B cell (primary cell): ENCODE results near the gene HAGH. TPM values are rescaled to one million over a fixed set of nuclear protein-coding genes. Genes with fewer than 3 reads are reported as not detected.
"Not testable (repeated sequence)": the region's sequence is repeated elsewhere in the genome, so short reads cannot be mapped to it uniquely, and the experiment has no call there.

Experiments used
- ATAC-seq: fragments of 200-7000 bp; cut with Tn5 transposase; one replicate; pipeline ENCODE4 v1.10.0; 2021; ENCODE audit warnings: low read depth, mild to moderate bottlenecking, moderate number of reproducible peaks, moderate library complexity
- CTCF ChIA-PET: fragments of 350-600 bp; sonication (Branson Sonifier 250); formaldehyde crosslinking; loops from one replicate; lab custom pipeline; 2021; ENCODE audit warnings: antibody characterized with exemption, inconsistent platforms; lab: Charles Lee
- POLR2A ChIA-PET: fragments of 350-600 bp; sonication (Branson Sonifier 250); formaldehyde crosslinking; loops from one replicate; lab custom pipeline; 2021; ENCODE audit warnings: antibody characterized with exemption; lab: Charles Lee
- DNase-seq: peaks from one replicate; pipeline ENCODE4 v3.0.0; 2013
- H2AFZ ChIP-seq: 2 replicates; pipeline ENCODE4 v1.6.1; 2012; ENCODE audit warnings: mild to moderate bottlenecking, low read depth, low read length; ENCODE audit not compliant: insufficient read depth, poor library complexity, severe bottlenecking
- H3K27ac ChIP-seq, 2 donors: 1 replicate in 1 of 2; 2 replicates in 1 of 2; pipeline ENCODE4 v1.5.1; 2012 to 2013; ENCODE audit warnings: low read length in 2 of 2, mild to moderate bottlenecking in 2 of 2, moderate library complexity in 1 of 2
- H3K27me3 ChIP-seq, 4 experiments: fragments of 200-600 bp in 1 of 4; sonication (generic) in 1 of 4; replicated peaks in 1 of 4; 1 replicate in 2 of 4; 2 replicates in 2 of 4; pipeline versions ENCODE4 v1.6.1 to v1.7.0; 2013 to 2016; ENCODE audit warnings: low read length in 3 of 4, mild to moderate bottlenecking in 2 of 4, mixed read lengths in 1 of 4, moderate library complexity in 1 of 4; ENCODE audit not compliant: insufficient read depth in 4 of 4, control insufficient read depth in 3 of 4; ENCODE audit errors: control extremely low read depth in 1 of 4
- H3K36me3 ChIP-seq, 2 experiments: replicated peaks in 1 of 2; 1 replicate in 1 of 2; 2 replicates in 1 of 2; pipeline versions ENCODE4 v1.6.1 to v1.7.1; 2013; ENCODE audit warnings: low read length in 1 of 2; ENCODE audit not compliant: insufficient read depth in 2 of 2, control insufficient read depth in 1 of 2; ENCODE audit errors: control extremely low read depth in 1 of 2, extremely low read depth in 1 of 2
- H3K4me1 ChIP-seq, 2 donors: fragments of 200-600 bp in 1 of 2; sonication (generic) in 1 of 2; 1 replicate in 1 of 2; 2 replicates in 1 of 2; pipeline versions ENCODE4 v1.5.1 to v1.6.1; 2013 to 2017; ENCODE audit warnings: low read length in 2 of 2; ENCODE audit not compliant: control insufficient read depth in 2 of 2, insufficient read depth in 2 of 2
- H3K4me2 ChIP-seq: replicated peaks from 2 replicates; pipeline ENCODE3; 2012; ENCODE audit warnings: mild to moderate bottlenecking, low read depth, low read length; ENCODE audit not compliant: poor library complexity, severe bottlenecking
- H3K4me3 ChIP-seq, 5 experiments: fragments of 200-600 bp in 1 of 5; sonication (generic) in 1 of 5; 1 replicate in 3 of 5; 2 replicates in 2 of 5; pipeline versions ENCODE4 v1.5.1 to v1.7.0; 2011 to 2016; ENCODE audit warnings: low read length in 4 of 5, mild to moderate bottlenecking in 4 of 5, low read depth in 2 of 5, control low read depth in 1 of 5, moderate library complexity in 1 of 5; ENCODE audit not compliant: insufficient read depth in 1 of 5; ENCODE audit errors: control extremely low read depth in 1 of 5, extremely low read depth in 1 of 5
- H3K79me2 ChIP-seq: fragments of 200-600 bp; sonication (generic); one replicate; pipeline ENCODE4 v1.6.0; 2016; ENCODE audit warnings: low read length; ENCODE audit not compliant: control insufficient read depth, insufficient read depth
- H3K9ac ChIP-seq: fragments of 200-600 bp; sonication (generic); 2 replicates; pipeline ENCODE4 v1.6.1; 2017; ENCODE audit warnings: mild to moderate bottlenecking, low read length, moderate library complexity
- H3K9me3 ChIP-seq, 3 donors: one replicate each; pipeline versions ENCODE4 v1.6.1 to v1.7.1; 2013; ENCODE audit warnings: low read length in 2 of 3; ENCODE audit not compliant: control insufficient read depth in 2 of 3, insufficient read depth in 1 of 3; ENCODE audit errors: control extremely low read depth in 1 of 3
- H4K20me1 ChIP-seq: 2 replicates; pipeline ENCODE4 v1.6.0; 2012; ENCODE audit warnings: mild to moderate bottlenecking, low read length; ENCODE audit not compliant: insufficient read depth, control insufficient read depth, poor library complexity, severe bottlenecking
- H3K27ac Mint-ChIP-seq: one replicate; pipeline ENCODE4 v1.8.0; 2021; ENCODE audit warnings: mixed read lengths
- H3K27me3 Mint-ChIP-seq: one replicate; pipeline ENCODE4 v1.8.0; 2021; ENCODE audit warnings: mixed read lengths
- H3K4me1 Mint-ChIP-seq: one replicate; pipeline ENCODE4 v1.8.0; 2021; ENCODE audit warnings: mixed read lengths
- H3K4me3 Mint-ChIP-seq: one replicate; pipeline ENCODE4 v1.8.0; 2021; ENCODE audit warnings: mixed read lengths
- H3K9me3 Mint-ChIP-seq: one replicate; pipeline ENCODE4 v1.8.0; 2022; ENCODE audit warnings: mixed read lengths; ENCODE audit not compliant: insufficient read depth
- EZH2 ChIP-seq: IDR thresholded peaks from 2 replicates; pipeline ENCODE4 v1.6.1; 2012; ENCODE audit warnings: borderline replicate concordance, low read depth, mild to moderate bottlenecking, moderate library complexity, low read length; ENCODE audit not compliant: insufficient read depth, poor library complexity, severe bottlenecking
- WGBS: methylation state at CpG from one replicate; pipeline ENCODE4 v1.1.5; 2013; ENCODE audit warnings: missing lambda C conversion rate; ENCODE audit not compliant: insufficient coverage; 5-methylcytosine and 5-hydroxymethylcytosine counted together
- intact Hi-C: fragments of 100-400 bp; cut with micrococcal nuclease; formaldehyde crosslinking; loops from one replicate; pipeline ENCODE4 v1.10.0; 2022
- polyA plus RNA-seq: library from polyadenylated mRNA; depleted of rRNA; stranded (reverse); fragments of >200 nt; gene quantifications from 2 replicates; pipeline ENCODE4 v1.2.3, GENCODE V29; 2012
- total RNA-seq, 2 donors: library from RNA; stranded (reverse); fragments of 120-200 nt in 1 of 2; gene quantifications; 1 replicate in 1 of 2; 2 replicates in 1 of 2; pipeline versions ENCODE4 v1.2.3 to v1.2.4, GENCODE V29; 2013 to 2022
- TF ChIP-seq, protein P1 (sequence below): fragments of 200-600 bp; IDR thresholded peaks from one replicate; pipeline ENCODE4 v1.8.0; 2022; ENCODE audit warnings: antibody characterized with exemption, mild to moderate bottlenecking

HAGH gene
- total and polyA plus RNA-seq, 2 donors (not counting 1 experiment from before 2014, with no cell fraction given), result 50.6 to 74.2 TPM

DNA sequence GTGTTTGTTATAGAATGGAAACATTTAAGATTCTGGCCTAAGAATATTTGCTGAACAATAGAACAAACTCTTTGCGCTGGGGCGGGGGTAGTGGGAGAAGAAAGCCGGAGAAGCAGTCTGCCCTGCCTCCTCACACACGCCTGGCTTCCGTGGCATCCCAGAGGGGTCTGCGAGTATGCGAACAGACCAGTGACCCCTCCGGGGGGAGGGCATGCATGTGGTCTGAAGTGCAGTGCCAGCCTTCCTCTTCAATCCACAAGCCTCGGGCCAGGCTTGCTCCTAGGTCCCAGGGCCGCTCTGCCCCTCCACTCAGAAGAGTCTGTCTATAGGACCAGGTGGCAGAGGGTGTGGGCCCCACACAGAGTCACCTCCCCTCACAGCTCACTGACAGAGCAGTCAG lies 19.0 kb downstream of the HAGH start:
- no peaks in the 10 kb centered on the region for H3K9me3 Mint-ChIP-seq
- DNase-seq, result no peak
- no peak overlapping the region for H3K4me3 ChIP-seq
- H4K20me1 ChIP-seq, result peaks cover 9% of the 10 kb centered on the region
- no peaks in the 10 kb centered on the region for H3K79me2 ChIP-seq
- H3K4me2 ChIP-seq, result no peak overlapping the region
- H3K4me1 ChIP-seq, result no peaks in the 10 kb centered on the region
- no peak overlapping the region for H3K9ac ChIP-seq
- POLR2A ChIA-PET, result no interaction called here
- H2AFZ ChIP-seq, result no peak overlapping the region
- no peak overlapping the region for H3K4me3 Mint-ChIP-seq
- CTCF ChIA-PET, result no interaction called here
- no peaks in the 10 kb centered on the region for H3K4me1 Mint-ChIP-seq
- no peaks in the 10 kb centered on the region for H3K27me3 Mint-ChIP-seq
- no peaks in the 10 kb centered on the region for H3K27me3 ChIP-seq
- intact Hi-C loops, result no loop called here
- H3K9me3 ChIP-seq, result peaks cover 0 to 12% (median 0%) of the 10 kb centered on the region in 3 donors
- WGBS, result 93% methylated on average over 10 of the region's 10 CpGs
- no peak overlapping the region for H3K27ac Mint-ChIP-seq
- H3K36me3 ChIP-seq, result peaks cover 1 to 22% of the 10 kb centered on the region in 2 experiments
- TF ChIP-seq EZH2, result no peak
- TF ChIP-seq, protein P1, sequence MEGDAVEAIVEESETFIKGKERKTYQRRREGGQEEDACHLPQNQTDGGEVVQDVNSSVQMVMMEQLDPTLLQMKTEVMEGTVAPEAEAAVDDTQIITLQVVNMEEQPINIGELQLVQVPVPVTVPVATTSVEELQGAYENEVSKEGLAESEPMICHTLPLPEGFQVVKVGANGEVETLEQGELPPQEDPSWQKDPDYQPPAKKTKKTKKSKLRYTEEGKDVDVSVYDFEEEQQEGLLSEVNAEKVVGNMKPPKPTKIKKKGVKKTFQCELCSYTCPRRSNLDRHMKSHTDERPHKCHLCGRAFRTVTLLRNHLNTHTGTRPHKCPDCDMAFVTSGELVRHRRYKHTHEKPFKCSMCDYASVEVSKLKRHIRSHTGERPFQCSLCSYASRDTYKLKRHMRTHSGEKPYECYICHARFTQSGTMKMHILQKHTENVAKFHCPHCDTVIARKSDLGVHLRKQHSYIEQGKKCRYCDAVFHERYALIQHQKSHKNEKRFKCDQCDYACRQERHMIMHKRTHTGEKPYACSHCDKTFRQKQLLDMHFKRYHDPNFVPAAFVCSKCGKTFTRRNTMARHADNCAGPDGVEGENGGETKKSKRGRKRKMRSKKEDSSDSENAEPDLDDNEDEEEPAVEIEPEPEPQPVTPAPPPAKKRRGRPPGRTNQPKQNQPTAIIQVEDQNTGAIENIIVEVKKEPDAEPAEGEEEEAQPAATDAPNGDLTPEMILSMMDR, result no peak
- no peak overlapping the region for H3K27ac ChIP-seq
- ATAC-seq, result no peak

DNA sequence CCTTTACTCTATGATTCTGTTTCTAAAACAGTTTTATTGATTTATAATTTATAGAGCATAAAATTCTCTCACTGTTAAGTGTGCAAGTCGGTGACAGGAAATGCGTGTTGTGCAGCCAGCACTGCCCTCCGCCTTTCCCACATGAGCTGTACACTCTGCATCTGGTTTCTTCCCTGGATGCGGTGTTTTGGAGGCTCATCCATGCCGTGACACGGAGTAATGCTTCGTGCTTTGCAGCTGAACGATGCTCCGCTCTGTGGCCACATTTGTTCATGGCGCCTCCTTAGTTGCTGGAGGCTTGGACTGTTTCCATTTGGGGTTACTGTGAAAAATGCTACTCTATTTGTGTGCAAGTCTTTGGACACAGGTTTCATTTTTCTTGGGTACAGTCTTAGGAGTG lies 25.9 kb downstream of the HAGH start:
- intact Hi-C loops, result no loop called here
- Mint-ChIP-seq H3K4me1 (no peaks in the 10 kb centered on the region), H3K27me3 (no peaks in the 10 kb centered on the region), H3K4me3 (no peak overlapping the region), H3K9me3 (peaks cover 6% of the 10 kb centered on the region), H3K27ac (no peak overlapping the region)
- ATAC-seq (no peak), DNase-seq (no peak)
- H3K4me1 ChIP-seq, result no peaks in the 10 kb centered on the region
- no peaks in the 10 kb centered on the region for H3K36me3 ChIP-seq
- no peak overlapping the region for H3K9ac ChIP-seq
- no peak overlapping the region for H3K4me3 ChIP-seq
- WGBS, result 93% methylated on average over 10 of the region's 10 CpGs
- ChIA-PET CTCF (no interaction called here), POLR2A (no interaction called here)
- no peak overlapping the region for H2AFZ ChIP-seq
- TF ChIP-seq, protein P1, result no peak
- TF ChIP-seq EZH2, result no peak
- no peaks in the 10 kb centered on the region for H3K27me3 ChIP-seq
- no peaks in the 10 kb centered on the region for H4K20me1 ChIP-seq
- H3K79me2 ChIP-seq, result no peaks in the 10 kb centered on the region
- H3K4me2 ChIP-seq, result no peak overlapping the region
- H3K9me3 ChIP-seq, result peaks cover 0 to 35% (median 10%) of the 10 kb centered on the region in 3 donors
- H3K27ac ChIP-seq, result no peak overlapping the region

DNA sequence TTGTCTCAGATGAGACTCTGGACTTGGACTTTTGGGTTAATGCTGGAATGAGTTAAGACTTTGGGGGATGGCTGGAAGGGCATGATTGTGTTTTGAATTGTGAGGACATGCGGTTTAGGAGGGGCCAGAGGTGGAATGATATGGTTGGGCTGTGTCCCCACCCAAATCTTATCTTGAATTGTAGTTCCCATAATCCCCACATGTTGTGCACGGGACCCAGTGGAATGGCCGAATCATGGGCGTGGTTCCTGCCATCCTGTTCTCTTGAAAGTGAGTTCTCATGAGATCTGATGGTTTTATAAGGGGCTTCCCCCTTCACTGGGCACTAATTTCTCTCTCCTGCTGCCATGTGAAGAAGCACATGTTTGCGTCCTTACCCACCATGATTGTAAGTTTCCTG lies 27.4 kb downstream of the HAGH start:
- POLR2A ChIA-PET, H3K79me2 ChIP-seq, H3K4me3 Mint-ChIP-seq, H3K9me3 Mint-ChIP-seq, H3K27me3 ChIP-seq, H2AFZ ChIP-seq, DNase-seq, H3K4me1 ChIP-seq, H3K4me1 Mint-ChIP-seq, H3K4me3 ChIP-seq, H3K27ac ChIP-seq, H3K27me3 Mint-ChIP-seq, H3K4me2 ChIP-seq, H3K27ac Mint-ChIP-seq, ATAC-seq, intact Hi-C loops, CTCF ChIA-PET, H3K36me3 ChIP-seq, H4K20me1 ChIP-seq, H3K9ac ChIP-seq: not testable (repeated sequence)
- peaks cover 0 to 35% (median 10%) of the 10 kb centered on the region in 3 donors for H3K9me3 ChIP-seq
- 100% methylated on average over 1 of the region's 5 CpGs for WGBS
